CD4-positive, CD25-positive, alpha-beta regulatory T cell (primary cell): ENCODE data around the gene TMEM169. TPM values are rescaled to one million over a fixed set of nuclear protein-coding genes. Genes with fewer than 3 reads are reported as not detected.

Experiments
- ATAC-seq, 2 donors: fragments of 150-1000 bp; cut with Tn5 transposase; one replicate each; pipeline ENCODE4 v1.10.0; 2021; ENCODE audit warnings: low read depth in 2 of 2, moderate number of reproducible peaks in 2 of 2, moderate library complexity in 1 of 2
- DNase-seq, 3 donors: peaks; one replicate each; pipeline versions ENCODE4 v3.0.0 to v3.0.0-alpha.2; 2012 to 2022; ENCODE audit warnings: mixed read lengths in 1 of 3
- H3K27ac ChIP-seq: one replicate; pipeline ENCODE4 v1.7.0; 2013; ENCODE audit warnings: mild to moderate bottlenecking, low read length; ENCODE audit not compliant: insufficient read depth, poor library complexity, severe bottlenecking
- H3K27me3 ChIP-seq: one replicate; pipeline ENCODE4 v1.7.0; 2013; ENCODE audit warnings: low read length; ENCODE audit not compliant: control insufficient read depth, insufficient read depth
- H3K36me3 ChIP-seq: one replicate; pipeline ENCODE4 v1.7.0; 2013; ENCODE audit warnings: mild to moderate bottlenecking, low read length, moderate library complexity; ENCODE audit not compliant: control insufficient read depth, insufficient read depth
- H3K4me1 ChIP-seq: 2 replicates; pipeline ENCODE4 v1.7.0; 2013; ENCODE audit warnings: mild to moderate bottlenecking, low read length; ENCODE audit not compliant: insufficient read depth, control insufficient read depth, poor library complexity, severe bottlenecking
- H3K4me3 ChIP-seq: one replicate; pipeline ENCODE4 v1.7.0; 2013; ENCODE audit warnings: low read depth, mild to moderate bottlenecking, low read length, moderate library complexity
- H3K9me3 ChIP-seq, 2 experiments: 1 replicate in 1 of 2; 2 replicates in 1 of 2; pipeline ENCODE4 v1.7.0; 2013; ENCODE audit warnings: low read length in 2 of 2, mild to moderate bottlenecking in 1 of 2, moderate library complexity in 1 of 2; ENCODE audit not compliant: control insufficient read depth in 2 of 2
- H3K27ac Mint-ChIP-seq, 3 donors: one replicate each; pipeline ENCODE4 v1.8.0; 2020 to 2022; ENCODE audit warnings: mild to moderate bottlenecking in 3 of 3, mixed read lengths in 3 of 3, moderate library complexity in 2 of 3
- H3K27me3 Mint-ChIP-seq: one replicate; pipeline ENCODE4 v1.8.0; 2022; ENCODE audit warnings: mild to moderate bottlenecking, mixed read lengths
- H3K36me3 Mint-ChIP-seq: one replicate; pipeline ENCODE4 v1.8.0; 2020; ENCODE audit warnings: mixed read lengths
- H3K4me1 Mint-ChIP-seq, 4 donors: one replicate each; pipeline ENCODE4 v1.8.0; 2020 to 2022; ENCODE audit warnings: mixed read lengths in 4 of 4, mild to moderate bottlenecking in 1 of 4
- H3K4me3 Mint-ChIP-seq, 4 donors: one replicate each; pipeline ENCODE4 v1.8.0; 2020 to 2022; ENCODE audit warnings: mild to moderate bottlenecking in 4 of 4, mixed read lengths in 4 of 4, moderate library complexity in 3 of 4
- H3K9me3 Mint-ChIP-seq, 7 donors: one replicate each; pipeline ENCODE4 v1.8.0; 2020 to 2022; ENCODE audit warnings: mixed read lengths in 7 of 7, mild to moderate bottlenecking in 3 of 7, moderate library complexity in 2 of 7
- polyA plus RNA-seq, 4 donors: library from polyadenylated mRNA; unstranded; fragments of 300-500 nt; fragmentation: Illumina TruSeq; gene quantifications; one replicate each; pipeline ENCODE4 v1.2.3, GENCODE V29; 2021
- total RNA-seq: library from RNA; stranded (reverse); gene quantifications from one replicate; pipeline ENCODE4 v1.2.3, GENCODE V29; 2022

The TMEM169 gene
- total and polyA plus RNA-seq, 5 donors from 2014 or later = 4.6 to 12.8 (median 8.0) TPM

GRCh38 chr2:216059233-216059834 is 22.4 kb upstream of the TMEM169 start:
- Histone ChIP-seq H3K9me3 (no peaks in the 10 kb centered on the region), H3K4me1 (peaks cover 22% of the 10 kb centered on the region), H3K36me3 (peaks cover 28% of the 10 kb centered on the region), H3K27me3 (no peaks in the 10 kb centered on the region), H3K27ac (no peak overlapping the region), H3K4me3 (no peak overlapping the region)
- Mint-ChIP-seq H3K4me3 (peak overlapping the region in 3 of 4 donors; percentile 8 to 26 (median 15)), H3K4me1 (peaks cover 19 to 38% (median 29%) of the 10 kb centered on the region in 4 donors), H3K27ac (peak overlapping the region; percentile 23 to 97 (median 34)), H3K36me3 (peaks cover 29% of the 10 kb centered on the region), H3K9me3 (peaks cover 0 to 6% (median 0%) of the 10 kb centered on the region in 7 donors), H3K27me3 (no peaks in the 10 kb centered on the region)
- peak in 1 of 3 donors; percentile 32 for DNase-seq
- peak in 1 of 2 donors; percentile 27 for ATAC-seq

GRCh38 chr2:216064014-216064630 is 17.6 kb upstream of the TMEM169 start:
- peaks cover 25% of the 10 kb centered on the region for H3K36me3 Mint-ChIP-seq
- H3K4me3 ChIP-seq = no peak overlapping the region
- ATAC-seq (no peak), DNase-seq (no peak)
- peaks cover 9 to 24% (median 23%) of the 10 kb centered on the region in 4 donors for H3K4me1 Mint-ChIP-seq
- H3K9me3 ChIP-seq = no peaks in the 10 kb centered on the region
- H3K27ac Mint-ChIP-seq = peak overlapping the region in 1 of 3 donors; percentile 20
- peaks cover 0 to 4% (median 0%) of the 10 kb centered on the region in 7 donors for H3K9me3 Mint-ChIP-seq
- H3K4me1 ChIP-seq = peaks cover 6% of the 10 kb centered on the region
- H3K27me3 Mint-ChIP-seq = no peaks in the 10 kb centered on the region
- H3K27ac ChIP-seq = no peak overlapping the region
- H3K27me3 ChIP-seq = no peaks in the 10 kb centered on the region
- H3K36me3 ChIP-seq = peaks cover 51% of the 10 kb centered on the region
- H3K4me3 Mint-ChIP-seq = no peak overlapping the region

- DNase-seq (no peak), ATAC-seq (no peak)
- H3K36me3 Mint-ChIP-seq = peaks cover 22% of the 10 kb centered on the region
- no peaks in the 10 kb centered on the region for H3K9me3 ChIP-seq
- peaks cover 51% of the 10 kb centered on the region for H3K36me3 ChIP-seq
- H3K4me1 Mint-ChIP-seq = peaks cover 13 to 24% (median 21%) of the 10 kb centered on the region in 4 donors
- H3K27ac Mint-ChIP-seq = no peak overlapping the region
- H3K27me3 ChIP-seq = no peaks in the 10 kb centered on the region
- peaks cover 6% of the 10 kb centered on the region for H3K4me1 ChIP-seq
- no peak overlapping the region for H3K4me3 ChIP-seq
- no peak overlapping the region for H3K4me3 Mint-ChIP-seq
- no peaks in the 10 kb centered on the region for H3K27me3 Mint-ChIP-seq
- H3K9me3 Mint-ChIP-seq = no peaks in the 10 kb centered on the region
- no peak overlapping the region for H3K27ac ChIP-seq
These were observed 17.1 kb upstream of the TMEM169 start for GRCh38 chr2:216064665-216065064.

- no peak overlapping the region for H3K27ac ChIP-seq
- Mint-ChIP-seq H3K27ac (no peak overlapping the region), H3K36me3 (peaks cover 25% of the 10 kb centered on the region), H3K4me1 (peaks cover 16 to 26% (median 25%) of the 10 kb centered on the region in 4 donors), H3K4me3 (no peak overlapping the region), H3K9me3 (no peaks in the 10 kb centered on the region), H3K27me3 (no peaks in the 10 kb centered on the region)
- H3K4me3 ChIP-seq = no peak overlapping the region
- H3K9me3 ChIP-seq = no peaks in the 10 kb centered on the region
- H3K4me1 ChIP-seq = peaks cover 6% of the 10 kb centered on the region
- no peaks in the 10 kb centered on the region for H3K27me3 ChIP-seq
- ATAC-seq (no peak), DNase-seq (no peak)
- H3K36me3 ChIP-seq = peaks cover 52% of the 10 kb centered on the region
These were observed 15.5 kb upstream of the TMEM169 start for GRCh38 chr2:216066230-216066629.

- Mint-ChIP-seq H3K9me3 (no peaks in the 10 kb centered on the region), H3K27ac (peak overlapping the region in 1 of 3 donors; percentile 26), H3K27me3 (no peaks in the 10 kb centered on the region), H3K36me3 (peaks cover 23% of the 10 kb centered on the region), H3K4me3 (no peak overlapping the region), H3K4me1 (peaks cover 21 to 38% (median 28%) of the 10 kb centered on the region in 4 donors)
- H3K36me3 ChIP-seq = peaks cover 47% of the 10 kb centered on the region
- DNase-seq = no peak
- no peaks in the 10 kb centered on the region for H3K27me3 ChIP-seq
- H3K4me3 ChIP-seq = no peak overlapping the region
- no peaks in the 10 kb centered on the region for H3K9me3 ChIP-seq
- no peak for ATAC-seq
- H3K4me1 ChIP-seq = peaks cover 10% of the 10 kb centered on the region
- H3K27ac ChIP-seq = no peak overlapping the region
These were observed 12.7 kb upstream of the TMEM169 start for GRCh38 chr2:216069028-216069427.

GRCh38 chr2:216070195-216070594 is 11.5 kb upstream of the TMEM169 start:
- H3K36me3 Mint-ChIP-seq = peaks cover 23% of the 10 kb centered on the region
- Histone ChIP-seq H3K27me3 (no peaks in the 10 kb centered on the region), H3K36me3 (peaks cover 39% of the 10 kb centered on the region), H3K4me1 (peaks cover 19% of the 10 kb centered on the region), H3K27ac (no peak overlapping the region), H3K4me3 (no peak overlapping the region), H3K9me3 (no peaks in the 10 kb centered on the region)
- no peak for DNase-seq
- no peak for ATAC-seq
- no peaks in the 10 kb centered on the region for H3K27me3 Mint-ChIP-seq
- no peaks in the 10 kb centered on the region for H3K9me3 Mint-ChIP-seq
- H3K4me1 Mint-ChIP-seq = peaks cover 30 to 50% (median 39%) of the 10 kb centered on the region in 4 donors
- no peak overlapping the region for H3K27ac Mint-ChIP-seq
- no peak overlapping the region for H3K4me3 Mint-ChIP-seq

DNA sequence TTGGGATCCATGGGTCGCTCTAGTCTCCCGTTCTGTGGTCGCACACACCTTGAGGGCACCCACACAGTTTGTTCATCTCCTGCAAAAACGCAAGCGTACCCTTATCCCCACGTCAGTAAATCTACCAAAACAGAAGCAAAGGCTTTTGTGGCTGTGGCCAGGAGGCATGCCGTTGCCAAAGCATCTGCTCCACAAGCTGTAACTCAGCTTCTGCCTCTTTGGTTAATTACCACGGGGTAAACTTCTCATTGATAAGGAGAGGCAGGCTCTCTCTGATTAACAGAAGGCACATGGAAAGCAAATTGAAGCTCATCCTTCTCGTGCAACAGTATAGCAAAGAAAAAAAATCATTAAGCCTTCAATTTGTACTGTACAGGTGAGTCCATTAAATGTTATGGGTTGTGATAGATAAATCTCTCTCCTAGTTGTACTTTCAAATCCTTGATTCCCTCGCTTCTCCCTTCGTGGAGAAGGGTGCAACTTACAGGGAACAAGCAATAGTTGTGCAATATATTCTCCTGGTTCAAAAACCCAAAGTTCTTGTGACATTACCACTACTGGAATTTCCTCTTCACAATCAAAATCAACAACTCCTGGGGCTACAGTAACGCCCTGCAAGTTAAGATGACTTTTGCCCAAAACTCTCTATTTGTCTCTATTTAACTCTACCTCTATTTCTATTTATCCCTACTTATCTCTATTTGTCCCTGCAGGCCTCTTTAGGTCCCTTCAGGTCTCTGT is 10.4 kb upstream of the TMEM169 start:
- Mint-ChIP-seq H3K9me3 (no peaks in the 10 kb centered on the region), H3K4me3 (peak overlapping the region in 1 of 4 donors; percentile 71), H3K4me1 (peaks cover 27 to 59% (median 48%) of the 10 kb centered on the region in 4 donors), H3K27me3 (no peaks in the 10 kb centered on the region), H3K36me3 (peaks cover 16% of the 10 kb centered on the region), H3K27ac (peak overlapping the region in 1 of 3 donors; percentile 85)
- Histone ChIP-seq H3K4me3 (no peak overlapping the region), H3K27ac (no peak overlapping the region), H3K9me3 (no peaks in the 10 kb centered on the region), H3K36me3 (peaks cover 33% of the 10 kb centered on the region), H3K27me3 (no peaks in the 10 kb centered on the region), H3K4me1 (peaks cover 25% of the 10 kb centered on the region)
- DNase-seq (no peak), ATAC-seq (no peak)
